HUES48 (cell line): ENCODE measurements around the gene TMPRSS6.

Experiments
- H3K27ac ChIP-seq: one replicate; pipeline ENCODE4 v1.7.0; 2013; ENCODE audit warnings: low read depth, low read length, inconsistent platforms
- H3K27me3 ChIP-seq: 2 replicates; pipeline ENCODE4 v1.6.1; 2013; ENCODE audit warnings: mild to moderate bottlenecking, low read length; ENCODE audit not compliant: control insufficient read depth, insufficient read depth
- H3K36me3 ChIP-seq: 2 replicates; pipeline ENCODE4 v1.6.1; 2013; ENCODE audit warnings: low read length; ENCODE audit not compliant: control insufficient read depth, insufficient read depth
- H3K4me1 ChIP-seq: 2 replicates; pipeline ENCODE4 v1.6.1; 2013; ENCODE audit warnings: mild to moderate bottlenecking, low read length; ENCODE audit not compliant: control insufficient read depth, insufficient read depth
- H3K4me3 ChIP-seq: 2 replicates; pipeline ENCODE4 v1.5.1; 2013; ENCODE audit warnings: mild to moderate bottlenecking, low read depth, low read length
- H3K9ac ChIP-seq: 2 replicates; pipeline ENCODE4 v1.6.1; 2013; ENCODE audit warnings: mild to moderate bottlenecking, low read depth, low read length, moderate library complexity
- H3K9me3 ChIP-seq: 2 replicates; pipeline ENCODE4 v1.6.1; 2013; ENCODE audit warnings: low read length; ENCODE audit not compliant: control insufficient read depth, insufficient read depth

TMPRSS6 gene

GRCh38 chr22:37109242-37109917, at the start of gene TMPRSS6:
Gene TMPRSS6 (minus strand): TSS chr22:37109713. CDS start chr22:37103417, 6,296 bp downstream.
- Histone ChIP-seq H3K36me3 (no peaks in the 10 kb centered on the region), H3K4me1 (no peaks in the 10 kb centered on the region), H3K9ac (no peak within 1 kb of the TSS), H3K9me3 (no peaks in the 10 kb centered on the region), H3K27me3 (no peaks in the 10 kb centered on the region), H3K27ac (no peak within 1 kb of the TSS), H3K4me3 (no peak within 1 kb of the TSS)

DNA sequence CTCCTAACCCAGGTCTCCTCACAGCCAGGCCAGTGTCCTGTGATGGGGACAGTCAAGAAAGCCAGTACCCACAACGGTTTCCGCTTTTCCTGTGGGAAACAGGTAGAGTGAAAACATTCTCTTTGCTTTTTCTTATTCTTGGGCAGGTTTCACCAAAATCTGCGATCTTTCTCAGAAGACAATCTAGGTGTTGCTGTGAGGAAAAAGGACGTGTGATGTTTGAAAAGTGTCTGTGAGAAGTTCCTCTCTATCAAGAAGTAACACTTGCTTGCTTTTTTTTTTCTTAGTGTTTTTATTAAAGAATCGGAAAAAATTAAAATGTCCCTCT, 49.4 kb upstream of the TMPRSS6 start:
- H3K36me3 ChIP-seq: no peaks in the 10 kb centered on the region
- peaks cover 3% of the 10 kb centered on the region; the same call in 1 of the 2 replicates for H3K9me3 ChIP-seq
- H3K27ac ChIP-seq: no peak overlapping the region
- no peaks in the 10 kb centered on the region for H3K27me3 ChIP-seq
- H3K4me3 ChIP-seq: no peak overlapping the region
- H3K9ac ChIP-seq: no peak overlapping the region
- no peaks in the 10 kb centered on the region for H3K4me1 ChIP-seq

GRCh38 chr22:37157516-37158285, 48.2 kb upstream of the TMPRSS6 start:
- H3K4me1 ChIP-seq: no peaks in the 10 kb centered on the region
- no peaks in the 10 kb centered on the region for H3K36me3 ChIP-seq
- no peak overlapping the region for H3K9ac ChIP-seq
- H3K9me3 ChIP-seq: peaks cover 3% of the 10 kb centered on the region; the same call in 1 of the 2 replicates
- no peak overlapping the region for H3K27ac ChIP-seq
- no peak overlapping the region for H3K4me3 ChIP-seq
- H3K27me3 ChIP-seq: no peaks in the 10 kb centered on the region

DNA sequence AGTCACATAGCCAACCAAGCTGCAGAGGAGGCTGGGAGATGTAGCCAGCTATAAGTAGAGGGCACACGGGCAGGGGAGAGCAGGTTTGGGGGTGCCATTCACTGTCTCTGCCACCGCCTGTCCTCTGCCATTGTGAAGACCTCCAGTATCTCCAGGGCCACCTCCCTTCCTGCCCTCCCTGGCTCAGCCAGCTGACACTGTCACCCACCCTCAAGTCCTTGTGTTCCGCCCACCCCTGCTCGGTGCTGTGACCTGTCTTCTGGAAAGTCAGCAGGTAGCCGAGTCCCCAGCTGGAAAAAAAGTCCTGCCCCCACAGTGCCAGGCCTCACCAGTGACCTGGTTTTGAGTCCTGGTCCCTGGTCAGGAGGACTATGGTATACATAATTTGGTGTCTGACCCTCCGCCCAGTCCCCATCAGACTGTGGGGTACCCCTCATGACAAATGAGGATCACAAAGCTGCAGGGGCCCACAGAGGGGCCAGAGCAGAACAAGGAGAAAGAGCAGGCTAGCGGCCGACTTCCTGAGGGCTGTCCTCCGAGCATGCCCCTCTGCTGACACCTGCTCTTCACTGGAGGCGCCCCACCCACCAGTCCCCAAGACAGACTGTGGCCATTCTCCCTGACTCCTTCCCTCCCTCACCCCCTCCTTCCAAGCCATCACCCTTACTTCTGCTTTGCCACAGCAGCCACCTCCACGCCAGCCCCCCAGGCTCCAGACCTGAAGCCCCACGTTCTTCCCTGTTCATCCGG, 47.3 kb upstream of the TMPRSS6 start:
- no peaks in the 10 kb centered on the region for H3K36me3 ChIP-seq
- H3K27ac ChIP-seq: no peak overlapping the region
- H3K9ac ChIP-seq: no peak overlapping the region
- no peak overlapping the region for H3K4me3 ChIP-seq
- H3K27me3 ChIP-seq: no peaks in the 10 kb centered on the region
- peaks cover 3% of the 10 kb centered on the region; the same call in 1 of the 2 replicates for H3K9me3 ChIP-seq
- H3K4me1 ChIP-seq: no peaks in the 10 kb centered on the region

DNA sequence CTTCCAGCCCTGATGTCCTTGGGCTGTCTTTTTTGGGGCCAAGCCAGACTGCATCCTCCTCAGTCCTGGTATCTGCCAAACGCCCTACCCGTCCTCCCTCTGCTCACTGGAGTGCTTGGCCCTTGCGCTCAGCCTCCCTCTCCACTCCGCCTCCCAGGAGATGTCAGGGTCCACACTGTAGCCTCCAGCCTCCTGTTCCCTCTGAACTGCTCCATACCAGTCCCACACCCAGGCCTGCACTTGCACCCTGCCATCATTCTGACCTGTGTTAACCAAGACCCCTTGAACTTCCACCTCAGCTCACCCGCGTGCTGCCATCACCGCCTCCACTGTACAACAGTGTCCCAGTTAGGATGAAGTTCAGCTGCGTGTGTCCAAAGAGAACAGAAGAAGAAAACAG, 46.5 kb upstream of the TMPRSS6 start:
- H3K36me3 ChIP-seq: no peaks in the 10 kb centered on the region
- H3K27me3 ChIP-seq: no peaks in the 10 kb centered on the region
- no peak overlapping the region for H3K9ac ChIP-seq
- H3K9me3 ChIP-seq: no peaks in the 10 kb centered on the region
- H3K27ac ChIP-seq: no peak overlapping the region
- no peaks in the 10 kb centered on the region for H3K4me1 ChIP-seq
- no peak overlapping the region for H3K4me3 ChIP-seq

DNA sequence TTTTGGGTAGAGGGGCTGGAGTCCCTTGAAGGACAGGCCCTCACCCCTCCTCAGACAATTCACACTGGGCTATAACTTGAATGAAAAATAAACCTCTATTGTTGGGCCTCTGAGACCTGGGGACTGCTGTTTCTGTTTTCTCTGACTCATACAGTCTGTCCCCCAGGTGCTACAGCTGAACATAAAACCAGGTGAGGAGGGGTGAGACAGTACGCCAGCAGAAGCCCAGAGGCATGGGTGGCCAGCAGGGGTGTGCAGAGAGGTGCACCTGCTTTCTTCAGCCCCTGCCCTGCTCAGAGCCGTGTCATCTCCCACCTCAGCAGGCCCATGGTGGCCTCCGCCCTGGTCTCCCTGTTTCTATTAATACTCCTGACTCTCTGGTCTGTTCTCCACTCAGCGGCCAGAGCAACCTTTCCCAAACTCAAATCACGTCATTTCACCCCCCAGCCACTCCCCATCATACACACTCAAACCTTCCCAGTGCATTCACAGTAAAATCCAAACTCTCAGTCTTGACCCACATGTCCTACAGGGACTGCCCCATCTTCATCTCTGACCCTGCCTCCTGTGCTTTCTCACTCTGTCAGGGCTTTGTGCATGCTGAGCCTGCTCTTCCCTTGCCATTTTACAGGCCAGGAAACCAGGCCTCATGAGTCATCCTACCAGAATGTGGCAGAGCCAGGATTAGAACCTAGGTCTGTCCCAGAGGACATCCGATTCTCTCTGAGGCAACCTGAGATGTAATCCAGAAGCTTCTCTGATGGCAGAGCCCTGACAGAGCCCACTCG, 45.6 kb upstream of the TMPRSS6 start:
- Histone ChIP-seq H3K36me3 (no peaks in the 10 kb centered on the region), H3K27ac (no peak overlapping the region), H3K27me3 (no peaks in the 10 kb centered on the region), H3K4me3 (no peak overlapping the region), H3K4me1 (no peaks in the 10 kb centered on the region), H3K9ac (no peak overlapping the region), H3K9me3 (no peaks in the 10 kb centered on the region)

DNA sequence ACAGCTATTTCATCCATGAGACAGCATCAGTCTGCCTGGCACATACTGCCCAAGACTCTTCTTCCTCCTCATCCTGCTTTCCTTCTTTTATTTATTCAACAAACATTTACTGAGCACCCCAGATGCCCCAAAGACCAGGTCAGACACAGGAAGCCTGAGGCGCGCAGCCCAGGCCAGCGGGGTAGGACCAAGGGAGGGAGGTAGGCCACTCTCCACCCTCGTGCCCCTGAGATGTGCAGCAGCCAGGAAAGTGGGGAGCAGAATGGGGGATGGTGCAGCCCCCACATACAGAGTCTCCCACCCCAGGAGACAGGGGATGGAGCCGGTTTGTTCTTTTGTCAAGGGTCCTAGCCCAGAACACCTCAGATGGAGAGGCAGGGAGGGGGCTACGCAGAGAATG, 44.4 kb upstream of the TMPRSS6 start:
- Histone ChIP-seq H3K4me1 (no peaks in the 10 kb centered on the region; the same call in 1 of the 2 replicates), H3K4me3 (no peak overlapping the region), H3K36me3 (no peaks in the 10 kb centered on the region), H3K27ac (no peak overlapping the region), H3K9ac (no peak overlapping the region), H3K9me3 (no peaks in the 10 kb centered on the region), H3K27me3 (no peaks in the 10 kb centered on the region)

DNA sequence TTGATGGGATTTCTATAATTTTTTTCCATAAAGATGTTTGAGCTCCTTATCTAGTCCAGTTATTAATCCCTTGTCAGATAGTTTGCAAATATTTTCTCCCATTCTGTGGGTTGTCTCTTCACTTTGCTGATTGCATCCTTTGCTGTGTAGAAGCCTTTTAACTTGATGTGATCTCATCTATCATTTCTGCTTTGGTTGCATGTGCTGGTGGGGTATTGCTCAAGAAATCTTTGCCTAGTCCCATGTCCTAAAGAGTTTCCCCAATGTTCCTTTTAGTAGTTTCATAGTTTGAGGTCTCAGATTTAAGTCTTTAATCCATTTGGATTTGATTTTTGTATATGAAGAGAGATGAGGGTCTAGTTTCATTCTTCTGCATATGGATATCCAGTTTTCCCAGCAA, 41.9 kb upstream of the TMPRSS6 start:
- H3K4me1 ChIP-seq: no peaks in the 10 kb centered on the region; the same call in 1 of the 2 replicates
- H3K36me3 ChIP-seq: no peaks in the 10 kb centered on the region
- H3K4me3 ChIP-seq: no peak overlapping the region
- H3K9me3 ChIP-seq: no peaks in the 10 kb centered on the region
- H3K27me3 ChIP-seq: no peaks in the 10 kb centered on the region
- no peak overlapping the region for H3K27ac ChIP-seq
- H3K9ac ChIP-seq: no peak overlapping the region

GRCh38 chr22:37150701-37151100, 41.2 kb upstream of the TMPRSS6 start:
- no peak overlapping the region for H3K4me3 ChIP-seq
- no peak overlapping the region for H3K27ac ChIP-seq
- no peaks in the 10 kb centered on the region for H3K36me3 ChIP-seq
- H3K9ac ChIP-seq: no peak overlapping the region
- no peaks in the 10 kb centered on the region; the same call in 1 of the 2 replicates for H3K4me1 ChIP-seq
- no peaks in the 10 kb centered on the region for H3K27me3 ChIP-seq
- no peaks in the 10 kb centered on the region for H3K9me3 ChIP-seq

DNA sequence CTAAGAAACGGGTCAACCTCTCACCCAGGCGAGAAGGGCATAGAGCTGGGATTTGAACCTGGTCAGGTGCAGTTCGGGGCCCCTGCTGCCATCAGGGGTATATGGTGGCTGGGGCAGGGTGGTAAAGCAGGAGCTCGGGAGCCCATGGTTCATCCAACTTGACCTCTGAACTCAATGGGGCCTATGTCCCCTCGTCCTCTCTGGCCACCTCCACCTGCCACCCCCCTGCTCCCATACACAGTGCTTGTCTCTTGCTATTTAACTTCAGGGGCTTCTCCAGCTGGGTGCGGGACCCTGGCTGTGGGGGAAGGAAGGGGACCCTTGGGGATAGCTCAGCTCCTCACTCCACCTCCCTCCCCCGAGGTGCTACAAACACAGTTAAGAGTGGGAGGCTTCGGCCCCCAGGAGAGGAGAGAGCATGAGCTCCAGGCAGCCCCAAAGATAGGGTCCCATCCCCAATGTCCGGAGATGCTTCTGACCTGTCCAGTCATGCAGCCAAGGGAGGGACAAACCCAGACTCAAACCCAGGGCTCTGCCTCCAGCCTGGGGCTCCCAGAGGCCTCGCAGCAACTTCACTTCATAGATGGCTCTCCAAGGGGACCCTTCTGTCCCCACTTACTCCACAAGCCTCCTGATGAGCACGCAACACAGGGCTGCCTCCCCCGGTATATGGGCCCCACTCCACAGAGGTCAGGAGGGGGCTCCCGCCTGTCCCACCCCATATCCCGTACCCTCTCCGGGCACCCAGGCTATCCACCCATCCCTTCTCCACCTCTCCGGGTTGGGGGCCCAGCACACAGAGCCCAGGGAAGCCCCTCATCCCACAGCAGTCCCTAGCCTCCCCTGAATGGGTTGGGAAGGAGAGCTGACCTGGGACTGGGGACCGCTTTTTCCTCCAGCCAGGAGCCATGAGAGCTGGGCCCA, 39.5 kb upstream of the TMPRSS6 start:
- H3K4me3 ChIP-seq: no peak overlapping the region

More for the DNA sequence above, 39.5 kb upstream of the TMPRSS6 start:
- Histone ChIP-seq H3K27ac (no peak overlapping the region), H3K4me1 (no peaks in the 10 kb centered on the region; the same call in 1 of the 2 replicates), H3K36me3 (no peaks in the 10 kb centered on the region), H3K9ac (no peak overlapping the region), H3K27me3 (no peaks in the 10 kb centered on the region), H3K9me3 (no peaks in the 10 kb centered on the region)
